22Rv1 (cell line): ENCODE measurements around the gene PTDSS2.

Experiments used
- ZFX ChIP-seq: fragments of 450-650 bp; IDR thresholded peaks from 2 replicates; pipeline ENCODE4 v1.6.1; 2017; ENCODE audit warnings: antibody characterized with exemption, borderline replicate concordance
- TF ChIP-seq, protein P1 (sequence below): fragments of 450-650 bp; IDR thresholded peaks from 2 replicates; pipeline ENCODE4 v1.5.1; 2017; ENCODE audit warnings: mild to moderate bottlenecking

DNA sequence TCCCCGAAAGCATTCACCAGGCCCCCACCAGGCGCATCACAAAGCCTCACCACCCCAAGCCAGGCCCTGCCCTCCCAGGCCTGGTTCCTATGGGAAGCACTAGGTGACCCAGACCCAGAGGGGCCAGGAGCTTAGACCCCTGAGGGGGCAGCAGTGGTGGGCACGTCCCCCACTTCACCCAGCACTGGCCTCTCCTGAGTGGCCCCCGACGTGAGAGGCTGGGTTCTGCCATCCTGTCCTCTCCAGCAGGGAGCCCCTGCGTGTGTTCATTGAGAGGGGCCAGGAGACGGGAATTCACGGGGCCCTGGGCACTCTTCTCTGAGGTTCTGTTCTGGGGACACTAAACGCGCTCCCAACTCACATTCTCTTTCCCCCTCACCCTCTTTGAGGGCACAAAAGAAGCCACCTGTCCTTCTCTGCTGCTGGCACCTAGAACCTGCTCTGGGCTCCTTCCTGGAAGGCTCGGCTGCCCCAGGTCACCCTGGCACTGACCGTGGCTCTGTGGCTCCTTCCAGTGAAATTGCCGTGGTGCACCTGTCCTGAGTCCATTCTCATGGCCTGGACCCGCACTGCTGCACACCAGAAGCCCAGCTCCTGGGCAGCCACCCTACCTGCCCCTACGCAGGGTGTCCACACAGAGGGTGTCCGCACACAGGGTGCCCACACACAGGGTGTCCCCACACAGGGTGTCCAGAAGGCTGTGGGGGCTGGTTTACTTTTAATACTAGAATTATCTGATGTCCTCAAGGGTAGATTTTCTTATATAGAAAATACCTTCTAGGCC lies 12.2 kb downstream of the PTDSS2 start:
- no peak for TF ChIP-seq ZFX
- TF ChIP-seq, protein P1, sequence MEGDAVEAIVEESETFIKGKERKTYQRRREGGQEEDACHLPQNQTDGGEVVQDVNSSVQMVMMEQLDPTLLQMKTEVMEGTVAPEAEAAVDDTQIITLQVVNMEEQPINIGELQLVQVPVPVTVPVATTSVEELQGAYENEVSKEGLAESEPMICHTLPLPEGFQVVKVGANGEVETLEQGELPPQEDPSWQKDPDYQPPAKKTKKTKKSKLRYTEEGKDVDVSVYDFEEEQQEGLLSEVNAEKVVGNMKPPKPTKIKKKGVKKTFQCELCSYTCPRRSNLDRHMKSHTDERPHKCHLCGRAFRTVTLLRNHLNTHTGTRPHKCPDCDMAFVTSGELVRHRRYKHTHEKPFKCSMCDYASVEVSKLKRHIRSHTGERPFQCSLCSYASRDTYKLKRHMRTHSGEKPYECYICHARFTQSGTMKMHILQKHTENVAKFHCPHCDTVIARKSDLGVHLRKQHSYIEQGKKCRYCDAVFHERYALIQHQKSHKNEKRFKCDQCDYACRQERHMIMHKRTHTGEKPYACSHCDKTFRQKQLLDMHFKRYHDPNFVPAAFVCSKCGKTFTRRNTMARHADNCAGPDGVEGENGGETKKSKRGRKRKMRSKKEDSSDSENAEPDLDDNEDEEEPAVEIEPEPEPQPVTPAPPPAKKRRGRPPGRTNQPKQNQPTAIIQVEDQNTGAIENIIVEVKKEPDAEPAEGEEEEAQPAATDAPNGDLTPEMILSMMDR: no peak
